HCT116 (cell line): Measurements from ENCODE around the gene WFDC5. TPM values are rescaled to one million over a fixed set of nuclear protein-coding genes. Genes with fewer than 3 reads are reported as not detected.
A peak's percentile ranks its signal among the peaks of the same experiment; 100 is the strongest.

Experiments used
- ATAC-seq: fragments of 200-7000 bp; cut with Tn5 transposase; 2 replicates; pipeline ENCODE4 v1.9.1; 2020; ENCODE audit warnings: mild to moderate bottlenecking, moderate library complexity
- BruUV-seq: library from RNA; stranded (reverse); fragments of 400-500 nt; replicated peaks from 2 replicates; lab custom pipeline; 2021; lab: Mats Ljungman, UMichigan
- CTCF ChIA-PET: fragments of 300-600 bp; sonication (Branson Sonifier 250); formaldehyde crosslinking; loops from one replicate; lab custom pipeline; 2021; ENCODE audit warnings: antibody characterized with exemption; lab: Charles Lee
- POLR2A ChIA-PET: fragments of 300-600, 350-600 bp; sonication (Branson Sonifier 250); formaldehyde crosslinking; loops from one replicate; lab custom pipeline; 2021; ENCODE audit warnings: antibody characterized with exemption; lab: Charles Lee
- RAD21 ChIA-PET, 2 experiments: fragments of 300-600 bp; sonication (Branson Sonifier 250); formaldehyde crosslinking; loops; one replicate each; lab custom pipeline; 2023; ENCODE audit warnings: low total read pairs in 2 of 2; ENCODE audit not compliant: uncharacterized antibody in 2 of 2, unreplicated experiment in 2 of 2, low non-redundant PET in 1 of 2; lab: Charles Lee
- DNase-seq: peaks from one replicate; pipeline ENCODE4 v3.0.0-alpha.2; 2010; ENCODE audit warnings: low read depth, low spot score
- H2AFZ ChIP-seq: fragments of 200-600 bp; shearing (Covaris generic), sonication (generic); 2 replicates; pipeline ENCODE4 v1.6.1; 2017; ENCODE audit warnings: low read depth, mixed run types, mixed read lengths, antibody characterized with exemption, low read length; ENCODE audit not compliant: poor library complexity, severe bottlenecking
- H3K27ac ChIP-seq: 2 replicates; pipeline ENCODE4 v1.5.1; 2012; ENCODE audit warnings: low read depth, low read length
- H3K27me3 ChIP-seq: fragments of 200-600 bp; sonication (generic); 2 replicates; pipeline ENCODE4 v1.6.1; 2016; ENCODE audit warnings: mixed run types, low read length, mixed read lengths; ENCODE audit not compliant: insufficient read depth
- H3K36me3 ChIP-seq, 2 experiments: fragments of 200-500 bp in 1 of 2; fragments of 200-600 bp in 1 of 2; sonication (Bioruptor generic) in 1 of 2; sonication (generic) in 1 of 2; 2 replicates each; pipeline versions ENCODE4 v1.5.1 to v1.6.1; 2014 to 2016; ENCODE audit warnings: low read length in 2 of 2, inconsistent platforms in 1 of 2, mixed read lengths in 1 of 2, mixed run types in 1 of 2; ENCODE audit not compliant: insufficient read depth in 2 of 2, control insufficient read depth in 1 of 2
- H3K4me1 ChIP-seq, 2 experiments: fragments of 200-600 bp in 1 of 2; sonication (generic) in 1 of 2; 2 replicates each; pipeline versions ENCODE4 v1.5.1 to v1.6.1; 2012 to 2017; ENCODE audit warnings: low read length in 2 of 2, inconsistent platforms in 1 of 2, mild to moderate bottlenecking in 1 of 2, mixed read lengths in 1 of 2, mixed run types in 1 of 2, moderate library complexity in 1 of 2; ENCODE audit not compliant: insufficient read depth in 2 of 2, control insufficient read depth in 1 of 2
- H3K4me2 ChIP-seq: fragments of 200-600 bp; sonication (generic); 2 replicates; pipeline ENCODE4 v1.6.1; 2017; ENCODE audit warnings: mixed run types, low read length, mixed read lengths
- H3K4me3 ChIP-seq, 2 experiments: fragments of 200-600 bp in 1 of 2; sonication (generic) in 1 of 2; replicated peaks in 1 of 2; 2 replicates each; pipeline ENCODE4 v1.5.1; 2011 to 2016; ENCODE audit warnings: low read length in 2 of 2, control low read depth in 1 of 2, low read depth in 1 of 2, mild to moderate bottlenecking in 1 of 2, mixed read lengths in 1 of 2, mixed run types in 1 of 2
- H3K79me2 ChIP-seq: fragments of 200-600 bp; sonication (generic); 2 replicates; pipeline ENCODE4 v1.6.1; 2017; ENCODE audit warnings: mild to moderate bottlenecking, mixed run types, low read length, moderate library complexity, mixed read lengths; ENCODE audit not compliant: insufficient read depth
- H3K9ac ChIP-seq: fragments of 200-600 bp; sonication (generic); 2 replicates; pipeline ENCODE4 v1.6.1; 2016; ENCODE audit warnings: low read length, mixed read lengths
- H3K9me2 ChIP-seq: fragments of 200-600 bp; sonication (generic), shearing (Covaris generic); 2 replicates; pipeline ENCODE4 v1.6.1; 2017; ENCODE audit warnings: mixed run types, mild to moderate bottlenecking, moderate library complexity; ENCODE audit not compliant: insufficient read depth
- H3K9me3 ChIP-seq, 2 experiments: fragments of 200-500 bp in 1 of 2; fragments of 200-600 bp in 1 of 2; sonication (Bioruptor generic) in 1 of 2; sonication (generic) in 1 of 2; 2 replicates each; pipeline ENCODE4 v1.6.1; 2014 to 2017; ENCODE audit warnings: low read length in 2 of 2, mixed read lengths in 2 of 2, inconsistent platforms in 1 of 2, low read depth in 1 of 2, mild to moderate bottlenecking in 1 of 2, mixed run types in 1 of 2, moderate library complexity in 1 of 2; ENCODE audit not compliant: control insufficient read depth in 1 of 2, insufficient read depth in 1 of 2
- H4K20me1 ChIP-seq: fragments of 200-600 bp; sonication (generic), shearing (Covaris generic); 2 replicates; pipeline ENCODE4 v1.6.1; 2017; ENCODE audit warnings: mixed run types, mild to moderate bottlenecking, moderate library complexity; ENCODE audit not compliant: insufficient read depth
- CEBPB ChIP-seq: IDR thresholded peaks from 2 replicates; pipeline ENCODE4 v1.6.1; 2012; ENCODE audit warnings: low read depth
- ELF1 ChIP-seq: IDR thresholded peaks from 2 replicates; pipeline ENCODE4 v1.6.1; 2012; ENCODE audit warnings: low read depth, borderline replicate concordance
- EZH2 ChIP-seq: fragments of 200-600 bp; sonication (generic); IDR thresholded peaks from 2 replicates; pipeline ENCODE4 v1.6.1; 2017; ENCODE audit warnings: antibody characterized with exemption, mixed run types
- FOSL1 ChIP-seq: IDR thresholded peaks from 2 replicates; pipeline ENCODE4 v1.6.1; 2012; ENCODE audit warnings: low read depth
- JUND ChIP-seq: IDR thresholded peaks from 2 replicates; pipeline ENCODE4 v1.6.1; 2012
- POLR2A ChIP-seq: IDR thresholded peaks from 2 replicates; pipeline ENCODE4 v1.7.0; 2011; ENCODE audit warnings: borderline replicate concordance; ENCODE audit not compliant: insufficient read depth, insufficient read length; ENCODE audit errors: extremely low read depth
- ZFX ChIP-seq: fragments of 450-650 bp; IDR thresholded peaks from 2 replicates; pipeline ENCODE4 v1.6.1; 2017
- ZNF274 ChIP-seq: fragments of 200-500 bp; sonication (Bioruptor generic); IDR thresholded peaks from 2 replicates; pipeline ENCODE4 v1.6.1; 2014; ENCODE audit warnings: mild to moderate bottlenecking, low read depth, low read length, inconsistent platforms
- intact Hi-C: fragments of 100-400 bp; cut with micrococcal nuclease; formaldehyde crosslinking; loops from 2 replicates; pipeline ENCODE4 v1.10.0; 2022
- total RNA-seq: library from RNA; stranded (reverse); gene quantifications from one replicate; pipeline ENCODE4 v1.2.1, GENCODE V29; 2021; ENCODE audit not compliant: unreplicated experiment
- TF ChIP-seq, protein P1 (sequence below): IDR thresholded peaks from 2 replicates; pipeline ENCODE4 v1.6.1; 2012

WFDC5 gene
- total RNA-seq, 1 experiment from 2014 or later = not detected

DNA sequence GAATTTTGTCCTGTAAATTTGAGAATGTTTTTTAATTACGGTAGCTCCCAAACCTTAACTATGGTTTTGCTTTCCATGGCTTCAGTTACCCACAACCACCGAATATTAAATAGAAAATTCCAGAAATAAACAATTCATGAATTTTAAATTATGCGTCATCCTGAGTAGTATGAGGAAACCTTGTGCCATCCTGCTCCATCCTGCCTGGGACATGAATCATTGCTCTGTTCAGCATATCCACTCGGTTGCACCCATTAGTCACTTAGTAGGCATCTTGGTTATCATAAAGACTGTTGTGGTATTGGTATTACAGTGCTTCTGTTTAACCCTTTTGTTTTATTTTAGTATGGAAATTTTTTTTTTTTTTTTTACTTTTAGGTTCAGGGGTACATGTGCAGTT lies 53.7 kb downstream of the WFDC5 start (continued):
- TF ChIP-seq POLR2A = no peak
- TF ChIP-seq CEBPB = peak; percentile 59

DNA sequence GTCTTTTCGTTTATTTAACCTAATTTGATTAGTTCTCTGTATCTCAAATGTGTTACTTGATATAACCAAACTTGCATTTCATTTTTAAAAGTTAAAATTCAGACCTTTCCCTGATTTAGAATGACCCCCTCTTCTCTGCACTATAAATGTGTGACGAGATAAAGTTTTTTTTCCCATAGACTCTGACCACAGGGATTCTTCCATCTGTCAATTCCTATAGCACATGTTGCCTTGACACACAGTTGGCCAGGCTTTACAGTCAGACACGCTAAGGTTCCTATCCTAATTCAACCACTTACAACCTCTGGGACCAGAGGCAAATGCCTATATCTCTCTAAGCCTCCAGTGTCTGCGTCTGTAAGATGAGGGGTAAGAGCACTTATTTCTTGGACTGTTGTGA lies 54.7 kb downstream of the WFDC5 start:
- ChIA-PET POLR2A (no interaction called here), CTCF (interaction anchor here (0.8 to 1.7 kb wide), 2 partner anchors 16 to 36 kb away, joined by 4 to 8 read pairs; no protein-coding TSS in a partner anchor), RAD21 (no interaction called here)
- no peaks in the 10 kb centered on the region for H4K20me1 ChIP-seq
- TF ChIP-seq, protein P1, sequence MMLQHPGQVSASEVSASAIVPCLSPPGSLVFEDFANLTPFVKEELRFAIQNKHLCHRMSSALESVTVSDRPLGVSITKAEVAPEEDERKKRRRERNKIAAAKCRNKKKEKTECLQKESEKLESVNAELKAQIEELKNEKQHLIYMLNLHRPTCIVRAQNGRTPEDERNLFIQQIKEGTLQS = no peak
- no peak for TF ChIP-seq ELF1
- TF ChIP-seq FOSL1 = no peak
- no peak for TF ChIP-seq ZFX
- TF ChIP-seq ZNF274 = no peak
- TF ChIP-seq EZH2 = no peak
- TF ChIP-seq JUND = no peak
- no peaks in the 10 kb centered on the region for H3K9me3 ChIP-seq
- no peak overlapping the region for H3K27ac ChIP-seq
- no peak overlapping the region for H3K4me3 ChIP-seq
- no peak overlapping the region for H2AFZ ChIP-seq
- DNase-seq = no peak
- H3K36me3 ChIP-seq = peaks cover 0 to 6% of the 10 kb centered on the region in 2 experiments; a peak in 1 of 4 replicates
- intact Hi-C loops = no loop called here
- no TSS peak for BruUV-seq
- no peak overlapping the region for H3K4me2 ChIP-seq
- H3K9me2 ChIP-seq = no peaks in the 10 kb centered on the region
- no peaks in the 10 kb centered on the region for H3K27me3 ChIP-seq
- no peak overlapping the region for H3K9ac ChIP-seq
- peaks cover 0 to 8% of the 10 kb centered on the region in 2 experiments; a peak in 2 of 4 replicates for H3K4me1 ChIP-seq
- peaks cover 2% of the 10 kb centered on the region; the same call in 1 of the 2 replicates for H3K79me2 ChIP-seq
- ATAC-seq = no peak

Other genes starting within 250 kb of the WFDC5 start
- gene YWHAB, start 229.5 kb downstream of the WFDC5 start, total RNA-seq = 200 TPM
- 127 TPM for gene PABPC1L, start 205.1 kb downstream of the WFDC5 start, total RNA-seq
- 51.7 TPM for gene TOMM34, start 154.8 kb downstream of the WFDC5 start, total RNA-seq
- gene STK4, start 148.7 kb downstream of the WFDC5 start, total RNA-seq = 45.4 TPM
- gene KCNS1, start 14.0 kb downstream of the WFDC5 start, total RNA-seq = not detected
- gene WFDC12, start 9.3 kb upstream of the WFDC5 start, total RNA-seq = not detected
- not detected for gene PI3, start 59.7 kb upstream of the WFDC5 start, total RNA-seq
- gene SEMG1, start 91.9 kb upstream of the WFDC5 start, total RNA-seq = not detected
- not detected for gene SEMG2, start 106.2 kb upstream of the WFDC5 start, total RNA-seq
- gene SLPI, start 139.4 kb upstream of the WFDC5 start, total RNA-seq = 5.4 TPM
- gene RBPJL, start 191.7 kb upstream of the WFDC5 start, total RNA-seq = not detected
- gene MATN4, start 193.1 kb upstream of the WFDC5 start, total RNA-seq = 0.64 TPM
- gene SDC4, start 233.2 kb upstream of the WFDC5 start, total RNA-seq = 100 TPM
- 20.5 TPM for gene SYS1, start 248.0 kb upstream of the WFDC5 start, total RNA-seq